Heart left ventricle (tissue), 16 donors: ENCODE data around the gene UBE3B. TPM values are rescaled to one million over a fixed set of nuclear protein-coding genes. Genes with fewer than 3 reads are reported as not detected.

Experiments
- ATAC-seq, 4 donors: fragments of 200-7000 bp; cut with Tn5 transposase; one replicate each; pipeline ENCODE4 v1.9.1; 2020 to 2022; ENCODE audit warnings: moderate library complexity in 4 of 4, mild to moderate bottlenecking in 3 of 4, moderate number of reproducible peaks in 1 of 4
- DNase-seq, 5 donors: peaks; one replicate each; pipeline ENCODE4 v3.0.0-alpha.2; 2020
- H3K27ac ChIP-seq, 12 donors: fragments of 200-600 bp; sonication (generic) in 4 of 12; one replicate each; pipeline versions ENCODE4 v1.5.0 to v1.8.0; 2016 to 2022; ENCODE audit warnings: mild to moderate bottlenecking in 2 of 12
- H3K27me3 ChIP-seq, 9 donors: fragments of 200-600 bp; sonication (generic) in 2 of 9; one replicate each; pipeline versions ENCODE4 v1.5.1 to v1.8.0; 2016 to 2022; ENCODE audit warnings: mild to moderate bottlenecking in 3 of 9
- H3K36me3 ChIP-seq, 9 donors: fragments of 200-600 bp; sonication (generic) in 2 of 9; one replicate each; pipeline versions ENCODE4 v1.5.0 to v1.8.0; 2018 to 2022; ENCODE audit warnings: mild to moderate bottlenecking in 2 of 9
- H3K4me1 ChIP-seq, 12 donors: fragments of 200-600 bp; sonication (generic) in 4 of 12; one replicate each; pipeline versions ENCODE4 v1.5.0 to v1.8.0; 2016 to 2022; ENCODE audit warnings: mild to moderate bottlenecking in 3 of 12
- H3K4me3 ChIP-seq, 12 donors: fragments of 200-600 bp; sonication (generic) in 4 of 12; one replicate each; pipeline versions ENCODE4 v1.5.0 to v1.8.0; 2017 to 2022; ENCODE audit warnings: mild to moderate bottlenecking in 9 of 12, moderate library complexity in 4 of 12
- H3K9me3 ChIP-seq, 12 donors: fragments of 200-600 bp; sonication (generic) in 4 of 12; one replicate each; pipeline versions ENCODE4 v1.5.0 to v1.8.0; 2016 to 2022; ENCODE audit warnings: mild to moderate bottlenecking in 1 of 12
- CTCF ChIP-seq, 12 donors: fragments of 200-600 bp; sonication (generic) in 4 of 12; IDR thresholded peaks; one replicate each; pipeline versions ENCODE4 v1.5.0 to v1.8.0; 2018 to 2022; ENCODE audit warnings: antibody characterized with exemption in 12 of 12, mild to moderate bottlenecking in 5 of 12
- POLR2A ChIP-seq, 2 donors: fragments of 450-650 bp; IDR thresholded peaks; one replicate each; pipeline ENCODE4 v1.6.1; 2017; ENCODE audit warnings: antibody characterized with exemption in 2 of 2, mild to moderate bottlenecking in 2 of 2, moderate library complexity in 2 of 2
- WGBS, 4 donors: extraction: QIAGEN DNeasy Blood & Tissue Kit in 2 of 4; methylation state at CpG; one replicate each; pipeline versions ENCODE4 v1.1.5 to v1.1.7; 2013 to 2018; 5-methylcytosine and 5-hydroxymethylcytosine counted together
- intact Hi-C, 10 donors: fragments of 100-400 bp; cut with DNase I; formaldehyde crosslinking; loops; one replicate each; pipeline versions ENCODE4 v1.11.1 to v1.14.2; 2022
- polyA plus RNA-seq, 2 donors: library from polyadenylated mRNA; stranded (reverse); fragments of 200-250 nt; gene quantifications; one replicate each; pipeline ENCODE4 v1.2.3, GENCODE V29; 2013
- total RNA-seq, 9 donors: library from RNA; depleted of rRNA in 2 of 9; stranded (reverse); fragments of >200 nt in 2 of 9; fragmentation: NEBNext Ultra II Directional in 3 of 9; extraction: Animal tissue kit (Norgen Biotek cat#: 25700) in 3 of 9; gene quantifications; one replicate each; pipeline versions ENCODE4 v1.1.0 to v1.2.4, GENCODE V29; 2016 to 2023
- donor health status: ischemic (EF 13 %, LVEDD 7.1; RV severe dilation, severe dysfunction).
- donor health status: healthy with polysubstance abuse.
- donor health status: DM: no; HTN: yes; CAD: no.
- donor health status: DM: no; HTN: no; CAD: no.
- donor health status: ischemic (EF 25% LVEDD 6.9; RV normal size, moderate dysfunction).
- donor health status: ischemic (EF 25% LVEDD 5.7; RV mildly dilated, moderate dysfunction).
- donor health status: healthy.
- donor health status: DM: yes; HTN: yes; CAD: no.
- donor health status: ischemic (EF 35%, LVEDD 5.7; RV mildly dilated, moderate dysfunction).
- donor health status: nonischemic (EF 11% LVEDD 7.7; RV severe dilation, severe dysfunction).
- donor health status: DM: yes; HTN: yes; CAD: no.
- donor health status: PGD.
- donor health status: ischemic (EF 29% LVEDD 5.4; RV normal size, mild dysfunction).
- donor health status: nonischemic (EF 23%, LVEDD 6.1; RV moderate dilation, normal function).

The UBE3B gene
- total and polyA plus RNA-seq, 11 donors = 19.1 to 82.7 (median 50.6) TPM

DNA sequence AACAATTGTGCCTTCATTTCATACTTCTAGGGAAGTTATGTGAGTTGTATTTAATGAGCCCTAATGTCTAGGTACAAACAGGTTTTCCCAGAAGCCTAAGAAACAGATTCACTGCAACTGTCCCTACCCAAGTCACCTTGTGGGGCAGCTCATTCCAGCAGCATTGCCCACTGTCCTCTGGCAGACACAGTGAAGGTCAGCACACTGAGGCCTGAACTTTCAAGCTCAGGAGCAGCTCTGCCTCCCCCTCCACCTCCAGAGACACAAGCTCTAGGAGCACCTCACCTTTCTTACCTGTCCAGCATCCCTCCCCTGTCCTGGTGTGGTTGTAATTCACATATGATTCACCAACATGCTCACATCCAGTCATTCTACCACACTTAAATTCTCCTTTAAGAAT, 15.7 kb downstream of the UBE3B start:
- ATAC-seq = peak in 3 of 4 donors; percentile 41 to 76 (median 75)
- no peak overlapping the region for H3K27ac ChIP-seq

DNA sequence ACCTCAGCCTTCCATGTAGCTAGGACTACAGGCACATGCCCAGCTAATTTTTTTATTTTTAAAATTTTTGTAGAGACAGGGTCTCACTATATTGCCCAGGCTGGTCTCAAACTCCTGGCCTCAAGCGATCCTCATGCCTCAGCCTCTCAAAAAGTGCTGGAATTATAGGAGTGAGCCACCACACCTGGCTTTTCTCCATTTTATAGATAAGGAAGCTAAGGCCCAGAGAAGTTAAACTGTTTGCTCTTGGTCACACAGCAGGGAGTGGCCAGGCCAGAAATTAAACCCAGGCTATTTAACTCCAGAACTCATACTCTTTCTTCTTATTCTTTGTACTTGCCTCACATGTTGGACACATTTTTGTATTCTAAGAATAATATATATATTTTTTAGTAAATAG, 16.5 kb downstream of the UBE3B start:
- intact Hi-C loops = no loop called here
- H3K9me3 ChIP-seq = no peaks in the 10 kb centered on the region
- H3K27me3 ChIP-seq = no peaks in the 10 kb centered on the region
- 88 to 100% (median 98%) methylated on average over 1 of the region's 1 CpG for WGBS, 4 donors
- H3K4me3 ChIP-seq = no peak overlapping the region
- peaks cover 0 to 100% (median 94%) of the 10 kb centered on the region in 9 donors for H3K36me3 ChIP-seq
- H3K27ac ChIP-seq = no peak overlapping the region
- no peak for DNase-seq
- H3K4me1 ChIP-seq = no peaks in the 10 kb centered on the region
- ATAC-seq = no peak
- TF ChIP-seq CTCF (IDR thresholded peaks at IDR 0.05) = no peak
- TF ChIP-seq POLR2A (IDR thresholded peaks at IDR 0.05) = no peak

More for the DNA sequence above, 15.7 kb downstream of the UBE3B start:
- no peaks in the 10 kb centered on the region for H3K4me1 ChIP-seq
- peaks cover 0 to 100% (median 94%) of the 10 kb centered on the region in 9 donors for H3K36me3 ChIP-seq
- intact Hi-C loops = no loop called here
- no peak overlapping the region for H3K4me3 ChIP-seq
- no peaks in the 10 kb centered on the region for H3K27me3 ChIP-seq
- no peaks in the 10 kb centered on the region for H3K9me3 ChIP-seq
- no peak for TF ChIP-seq CTCF (IDR thresholded peaks at IDR 0.05)
- TF ChIP-seq POLR2A (IDR thresholded peaks at IDR 0.05) = no peak
- DNase-seq = peak in 1 of 5 donors; percentile 45

DNA sequence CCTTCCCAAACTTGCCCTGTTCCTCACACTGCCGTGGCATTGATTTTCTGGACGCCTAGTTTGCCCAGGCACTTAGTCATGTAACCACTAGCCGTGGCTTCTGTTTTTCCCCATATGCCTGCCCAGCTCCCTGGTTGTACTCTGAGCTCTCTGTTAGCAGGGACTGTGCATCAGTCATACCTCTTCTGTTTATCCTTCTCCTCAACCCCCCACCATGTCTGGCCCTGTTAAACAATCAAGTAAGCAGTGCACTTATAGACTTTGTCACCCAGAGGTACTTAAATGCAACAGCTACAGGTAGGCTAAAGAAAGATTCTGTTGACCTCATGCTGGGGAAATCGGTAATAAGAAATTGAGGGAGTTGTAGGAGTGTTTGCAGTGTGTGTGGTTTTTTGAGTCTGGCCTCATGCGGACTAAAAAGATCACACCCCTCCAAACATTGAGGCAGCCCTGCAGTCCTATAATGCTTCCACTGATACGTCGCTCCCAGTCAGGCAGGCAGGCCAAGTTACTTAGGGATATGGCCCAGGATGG, 17.0 kb downstream of the UBE3B start:
- Histone ChIP-seq H3K4me1 (no peaks in the 10 kb centered on the region), H3K27ac (no peak overlapping the region), H3K4me3 (no peak overlapping the region), H3K27me3 (no peaks in the 10 kb centered on the region), H3K36me3 (peaks cover 0 to 100% (median 94%) of the 10 kb centered on the region in 9 donors), H3K9me3 (no peaks in the 10 kb centered on the region)
- no peak for ATAC-seq
- intact Hi-C loops = no loop called here
- no peak for TF ChIP-seq POLR2A (IDR thresholded peaks at IDR 0.05)
- TF ChIP-seq CTCF (IDR thresholded peaks at IDR 0.05) = no peak
- DNase-seq = no peak
- WGBS, 4 donors = 96 to 98% (median 96%) methylated on average over 7 of the region's 7 CpGs

- DNase-seq (no peak), ATAC-seq (no peak)
- intact Hi-C loops = no loop called here
- H3K9me3 ChIP-seq = no peaks in the 10 kb centered on the region
- H3K4me3 ChIP-seq = no peak overlapping the region
- H3K36me3 ChIP-seq = peaks cover 0 to 100% (median 94%) of the 10 kb centered on the region in 9 donors
- TF ChIP-seq CTCF (IDR thresholded peaks at IDR 0.05) (peak in 1 of 12 donors; percentile 10), POLR2A (IDR thresholded peaks at IDR 0.05) (no peak)
- no peak overlapping the region for H3K27ac ChIP-seq
- no peaks in the 10 kb centered on the region for H3K27me3 ChIP-seq
- no peaks in the 10 kb centered on the region for H3K4me1 ChIP-seq
Measured at GRCh38 chr12:109495012-109495411, 17.6 kb downstream of the UBE3B start.
